ENCODE results near the gene DHRS12. TPM values are rescaled to one million over a fixed set of nuclear protein-coding genes. Genes with fewer than 3 reads are reported as not detected.
A peak's percentile ranks its signal among the peaks of the same experiment; 100 is the strongest.

Gene DHRS12
- total RNA-seq, 1 donor from 2014 or later: 12.3 TPM

- DNase-seq (ENCODE audit: low spot score): no peak
These were observed 20.4 kb downstream of the DHRS12 start for GRCh38 chr13:51783428-51784094.

- no peak for DNase-seq (ENCODE audit: low spot score)
These were observed 21.8 kb downstream of the DHRS12 start for GRCh38 chr13:51782026-51782710.

GRCh38 chr13:51781246-51782022, 22.5 kb downstream of the DHRS12 start:
- no peak for DNase-seq (ENCODE audit: low spot score)

DNA sequence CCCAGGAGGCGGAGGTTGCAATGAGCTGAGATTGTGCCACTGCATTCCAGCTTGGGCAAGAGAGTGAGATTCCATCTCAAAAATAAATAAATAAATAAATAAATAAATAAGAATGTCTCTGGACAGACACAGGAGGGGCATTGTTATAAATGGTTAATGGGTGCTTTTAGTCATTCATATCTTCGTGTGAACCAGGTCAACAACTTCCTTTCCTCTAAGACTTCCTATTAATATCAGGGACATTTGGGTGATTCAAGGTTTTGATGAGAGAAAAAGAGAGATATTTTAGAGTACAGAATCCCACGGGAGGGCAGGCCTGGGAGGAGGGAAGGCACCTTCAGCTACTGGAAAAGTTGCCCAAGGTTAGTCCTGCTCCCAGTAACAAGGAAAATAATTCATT, 23.9 kb downstream of the DHRS12 start:
- DNase-seq (ENCODE audit: low spot score): no peak

GRCh38 chr13:51778392-51778791, 25.6 kb downstream of the DHRS12 start:
- DNase-seq (ENCODE audit: low spot score): no peak

- no peak for DNase-seq (ENCODE audit: low spot score)
These were observed 26.0 kb downstream of the DHRS12 start for GRCh38 chr13:51777921-51778320.

GRCh38 chr13:51776179-51776578, 27.8 kb downstream of the DHRS12 start:
- DNase-seq (ENCODE audit: low spot score): no peak

- no peak for DNase-seq (ENCODE audit: low spot score)
These were observed 30.4 kb downstream of the DHRS12 start for GRCh38 chr13:51773515-51773914.

- DNase-seq (ENCODE audit: low spot score): no peak
These were observed 31.2 kb downstream of the DHRS12 start for GRCh38 chr13:51772781-51773180.

DNA sequence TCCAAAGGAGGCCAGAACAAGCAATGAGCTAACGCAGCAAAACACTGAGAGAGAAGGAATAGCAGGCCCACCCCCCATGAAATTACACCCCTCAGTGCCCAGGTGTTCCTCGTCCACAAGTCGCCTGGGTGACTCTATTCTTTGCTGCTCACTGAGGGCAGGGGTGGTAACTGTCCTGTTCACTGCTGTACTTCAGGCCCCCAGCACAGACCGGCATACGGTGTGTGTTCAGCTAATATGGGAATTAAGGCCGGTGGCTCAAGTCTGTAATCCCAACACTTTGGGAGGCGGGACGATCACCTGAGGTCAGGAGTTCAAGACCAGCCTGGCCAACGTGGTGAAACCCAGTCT, 31.9 kb downstream of the DHRS12 start:
- no peak for DNase-seq (ENCODE audit: low spot score)

DNA sequence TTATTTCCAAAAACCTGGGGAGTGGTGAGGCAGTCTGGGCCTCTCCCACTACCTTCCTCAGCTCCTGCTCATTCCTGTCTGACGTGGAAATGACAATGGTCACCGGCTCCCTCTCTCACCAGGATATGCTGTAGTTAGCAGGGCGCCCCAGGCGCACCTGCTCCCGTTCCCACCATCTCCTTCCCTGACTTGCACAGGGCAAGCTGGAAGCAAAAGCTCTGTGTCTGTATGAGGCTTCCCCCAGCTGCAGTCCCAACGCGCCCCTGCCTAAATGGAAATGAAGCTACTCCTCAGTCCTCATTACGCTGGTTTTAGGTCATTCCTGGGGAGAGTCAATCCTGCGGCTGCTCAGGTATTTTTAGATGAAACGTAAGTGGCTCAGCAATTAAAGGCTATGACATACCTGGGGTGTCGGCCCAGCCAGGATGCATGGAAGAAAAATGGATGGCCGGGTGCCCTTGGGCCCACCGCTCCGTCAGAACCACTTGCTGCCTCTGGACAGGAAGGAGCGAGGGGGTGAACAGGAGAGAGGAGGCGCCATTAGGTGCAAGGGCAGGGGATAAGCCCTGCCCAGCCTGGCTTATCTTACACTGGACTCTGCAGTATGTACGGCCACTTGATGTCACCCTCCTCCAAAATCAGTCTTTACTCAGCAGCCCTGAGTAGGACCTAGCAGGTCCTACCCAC, 32.4 kb downstream of the DHRS12 start:
- DNase-seq (ENCODE audit: low spot score): no peak

DNA sequence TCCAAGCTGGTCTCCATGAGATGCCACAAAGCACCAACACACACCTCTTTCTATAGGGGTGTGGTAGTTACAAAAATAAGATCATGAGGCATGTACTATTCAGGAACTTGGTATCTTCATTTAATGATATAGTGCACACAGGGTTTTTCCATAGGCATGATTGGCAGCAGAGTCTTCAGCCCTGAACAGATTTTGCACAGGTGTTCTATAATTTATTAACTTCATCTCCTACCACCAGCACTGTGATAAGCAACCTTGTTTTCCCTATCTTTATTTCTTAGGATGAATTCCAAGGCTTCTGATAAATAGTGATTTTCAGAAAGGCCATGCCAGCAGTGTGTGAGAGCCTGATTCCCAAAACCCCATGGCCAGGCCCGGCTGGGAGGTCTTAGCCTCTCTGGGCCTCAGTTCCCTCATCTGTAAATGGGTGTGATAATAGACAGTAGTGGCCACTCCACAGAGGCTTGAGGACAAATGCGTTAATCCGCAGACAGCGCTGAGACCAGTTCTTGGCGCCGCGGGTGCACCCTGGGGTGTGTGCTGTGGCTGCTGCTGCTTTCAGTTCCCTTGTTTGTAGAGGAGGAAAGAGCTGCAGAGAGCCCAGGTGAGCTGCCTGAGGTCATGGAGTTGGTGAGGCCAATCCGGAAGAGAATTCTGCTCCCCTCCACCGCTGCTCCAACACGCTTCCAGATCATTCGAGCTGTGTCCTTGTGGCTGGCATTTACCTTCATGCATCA, 33.1 kb downstream of the DHRS12 start:
- no peak for DNase-seq (ENCODE audit: low spot score)

DNA sequence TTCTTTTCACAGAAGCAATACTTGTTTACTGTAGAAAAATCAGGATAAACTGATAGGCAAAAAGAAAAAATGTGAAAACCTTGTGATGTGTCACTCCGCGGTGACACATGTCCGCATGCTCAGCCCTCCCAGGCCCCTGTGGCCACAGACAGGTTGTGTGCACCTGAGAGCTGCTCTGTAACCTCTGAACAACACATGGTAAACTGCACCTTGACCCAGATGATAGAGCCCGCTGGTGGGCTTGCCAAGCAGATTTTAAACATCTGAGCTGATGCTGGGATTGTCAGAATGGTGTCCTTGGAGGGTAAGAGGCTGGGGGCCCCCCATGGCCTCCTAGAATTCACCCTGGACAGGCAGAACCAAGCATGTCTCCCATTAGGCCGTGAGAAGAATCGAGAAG, 33.8 kb downstream of the DHRS12 start:
- DNase-seq (ENCODE audit: low spot score): no peak

DNA sequence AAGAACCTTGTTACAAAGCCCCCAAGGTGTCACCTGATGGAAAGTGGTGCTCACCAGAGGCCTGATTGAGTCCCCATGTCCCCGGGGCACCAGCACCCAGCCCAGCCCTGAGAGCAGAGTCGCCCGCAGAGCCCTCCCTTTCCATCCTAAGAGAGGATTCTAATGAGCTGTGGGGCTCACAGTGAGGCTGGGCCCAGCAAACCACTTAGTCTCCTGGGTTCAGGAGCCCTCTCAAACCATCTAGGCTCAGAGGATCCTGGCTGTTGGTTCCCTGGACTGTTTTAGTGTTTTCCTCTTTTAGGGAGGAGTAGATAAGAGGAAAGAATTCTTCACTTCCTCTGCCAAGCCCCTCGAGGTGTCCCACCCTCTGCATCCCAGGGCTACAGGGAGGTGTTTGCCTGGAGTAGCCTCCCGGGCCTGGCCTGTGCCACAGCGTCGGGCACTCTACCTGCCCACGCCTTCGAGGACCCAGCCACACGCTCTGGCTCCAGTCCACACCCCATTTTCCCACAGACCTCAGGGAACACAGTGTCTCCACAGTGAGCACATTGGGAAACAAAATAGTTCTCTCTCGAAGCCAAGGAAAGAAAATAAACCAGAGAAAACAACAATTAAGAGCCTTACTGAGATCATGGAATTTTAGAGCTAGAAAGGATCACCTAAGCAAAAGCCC, 34.4 kb downstream of the DHRS12 start:
- DNase-seq (ENCODE audit: low spot score): peak; percentile 28

GRCh38 chr13:51768976-51769375, 35.0 kb downstream of the DHRS12 start:
- no peak for DNase-seq (ENCODE audit: low spot score)

- no peak for DNase-seq (ENCODE audit: low spot score)
These were observed 35.5 kb downstream of the DHRS12 start for GRCh38 chr13:51768378-51768921.

DNA sequence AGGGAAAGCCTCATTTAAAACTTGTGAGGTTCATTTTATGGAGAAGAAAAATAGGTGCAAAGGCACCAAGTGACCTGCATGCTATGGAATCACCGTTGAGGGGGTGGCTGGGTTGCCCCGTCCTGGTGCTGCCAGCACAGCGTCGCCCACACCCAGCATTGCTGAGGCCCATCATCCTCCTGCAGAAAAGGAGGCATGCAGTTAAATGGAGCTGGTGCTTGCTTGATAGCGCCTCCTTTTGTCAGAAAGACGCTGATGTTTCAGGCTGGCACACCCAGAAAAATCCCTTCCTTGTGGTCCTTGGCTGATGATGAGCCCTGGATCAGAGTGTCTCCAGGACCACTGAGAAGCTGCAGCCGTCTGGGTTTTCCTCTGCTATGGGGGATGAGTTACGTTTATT, 36.9 kb downstream of the DHRS12 start:
- DNase-seq (ENCODE audit: low spot score): no peak

DNA sequence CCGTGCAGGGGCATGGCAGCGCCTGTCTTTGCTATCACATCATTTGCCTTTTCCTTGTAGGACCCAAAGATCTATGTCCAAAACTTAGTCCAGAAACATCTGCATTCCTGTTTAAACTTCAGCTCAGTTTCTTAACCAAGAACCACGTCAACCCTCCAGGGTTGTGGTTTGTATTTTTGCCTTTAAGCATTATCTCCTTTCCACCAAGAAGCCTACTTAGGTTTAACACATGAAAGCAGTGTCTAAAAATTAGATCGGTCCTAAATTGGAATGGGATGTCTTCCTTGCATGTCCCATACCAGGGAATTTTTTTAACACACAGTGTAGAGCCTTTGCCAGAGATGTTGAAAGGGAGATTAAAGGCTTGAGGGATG, 38.8 kb downstream of the DHRS12 start:
- DNase-seq (ENCODE audit: low spot score): no peak

- peak; percentile 67 for DNase-seq (ENCODE audit: low spot score)
These were observed 39.5 kb downstream of the DHRS12 start for GRCh38 chr13:51764184-51765141.

- DNase-seq (ENCODE audit: low spot score): no peak
These were observed 40.5 kb downstream of the DHRS12 start for GRCh38 chr13:51763486-51763885.

Data from mucosa of gallbladder (tissue), 1 donor.